IMR-90 (cell line): ENCODE data around the gene PTGR1. TPM values are rescaled to one million over a fixed set of nuclear protein-coding genes. Genes with fewer than 3 reads are reported as not detected.

Experiments
- ATAC-seq: fragments of 200-7000 bp; cut with Tn5 transposase; 2 replicates; pipeline ENCODE4 v1.9.1; 2020; ENCODE audit warnings: low read depth, mild to moderate bottlenecking, moderate library complexity
- BruUV-seq: library from RNA; stranded (reverse); fragments of 400-500 nt; replicated peaks from 2 replicates; lab custom pipeline; 2021; lab: Mats Ljungman, UMichigan
- CTCF ChIA-PET: fragments of 300-600 bp; formaldehyde crosslinking; extraction: SDS; loops from one replicate; lab custom pipeline; 2021; ENCODE audit warnings: antibody characterized with exemption; lab: Yijun Ruan, JAX
- POLR2A ChIA-PET: fragments of 300-600 bp; sonication (Branson Sonifier 250); formaldehyde crosslinking; loops from one replicate; lab custom pipeline; 2022; ENCODE audit warnings: antibody characterized with exemption; ENCODE audit not compliant: unreplicated experiment; lab: Charles Lee
- DNase-seq: peaks from one replicate; pipeline ENCODE4 v3.0.0; 2013
- H2AFZ ChIP-seq: replicated peaks from 2 replicates; pipeline ENCODE3; 2013; ENCODE audit warnings: low read length, mild to moderate bottlenecking; ENCODE audit not compliant: poor library complexity
- H2AK5ac ChIP-seq: 2 replicates; pipeline ENCODE4 v1.6.1; 2013; ENCODE audit warnings: low read depth, low read length, inconsistent platforms
- H2AK9ac ChIP-seq: replicated peaks from 2 replicates; pipeline ENCODE3; 2013; ENCODE audit warnings: mild to moderate bottlenecking, low read depth, low read length, moderate library complexity; ENCODE audit not compliant: poor library complexity
- H2BK120ac ChIP-seq: 2 replicates; pipeline ENCODE4 v1.6.1; 2013; ENCODE audit warnings: low read depth, low read length, inconsistent platforms
- H2BK15ac ChIP-seq: 3 replicates; pipeline ENCODE4 v1.6.1; 2013; ENCODE audit warnings: low read depth, low read length, inconsistent platforms
- H2BK20ac ChIP-seq: 2 replicates; pipeline ENCODE4 v1.6.1; 2013; ENCODE audit warnings: low read depth, mild to moderate bottlenecking, inconsistent platforms, low read length, moderate library complexity
- H2BK5ac ChIP-seq: 2 replicates; pipeline ENCODE4 v1.6.1; 2013; ENCODE audit warnings: mild to moderate bottlenecking, low read depth, low read length, inconsistent platforms; ENCODE audit not compliant: poor library complexity, severe bottlenecking
- H3K14ac ChIP-seq: replicated peaks from 2 replicates; pipeline ENCODE4 v1.6.1; 2013; ENCODE audit warnings: low read depth, low read length, inconsistent platforms
- H3K18ac ChIP-seq: 2 replicates; pipeline ENCODE4 v1.6.1; 2013; ENCODE audit warnings: low read depth, low read length, control low read depth
- H3K23ac ChIP-seq: 2 replicates; pipeline ENCODE4 v1.6.1; 2013; ENCODE audit warnings: low read depth, low read length, inconsistent platforms
- H3K27ac ChIP-seq: 2 replicates; pipeline ENCODE4 v1.5.1; 2013; ENCODE audit warnings: mild to moderate bottlenecking, control low read depth, low read length; ENCODE audit not compliant: insufficient read depth
- H3K27me3 ChIP-seq: 2 replicates; pipeline ENCODE4 v1.6.1; 2013; ENCODE audit warnings: low read length; ENCODE audit not compliant: control insufficient read depth, insufficient read depth
- H3K36me3 ChIP-seq: 2 replicates; pipeline ENCODE4 v1.6.1; 2013; ENCODE audit warnings: low read length, mixed read lengths; ENCODE audit not compliant: control insufficient read depth, insufficient read depth
- H3K4ac ChIP-seq: 2 replicates; pipeline ENCODE4 v1.6.1; 2013; ENCODE audit warnings: low read depth, low read length, inconsistent platforms
- H3K4me1 ChIP-seq: 2 replicates; pipeline ENCODE4 v1.6.1; 2013; ENCODE audit warnings: low read length, mixed read lengths; ENCODE audit not compliant: control insufficient read depth, insufficient read depth
- H3K4me2 ChIP-seq: 2 replicates; pipeline ENCODE4 v1.6.1; 2013; ENCODE audit warnings: low read depth, mild to moderate bottlenecking, control low read depth, low read length, moderate library complexity
- H3K4me3 ChIP-seq: 2 replicates; pipeline ENCODE4 v1.5.1; 2013; ENCODE audit warnings: low read depth, mild to moderate bottlenecking, control low read depth, low read length, moderate library complexity; ENCODE audit not compliant: insufficient read depth
- H3K56ac ChIP-seq: 2 replicates; pipeline ENCODE4 v1.6.1; 2013; ENCODE audit warnings: low read length, inconsistent platforms; ENCODE audit not compliant: insufficient read depth; ENCODE audit errors: extremely low read depth
- H3K79me1 ChIP-seq, 2 experiments: 2 replicates each; pipeline ENCODE4 v1.6.1; 2013; ENCODE audit warnings: low read length in 2 of 2, inconsistent platforms in 1 of 2, low read depth in 1 of 2
- H3K9ac ChIP-seq: 2 replicates; pipeline ENCODE4 v1.6.1; 2013; ENCODE audit warnings: low read depth, low read length, control low read depth
- H3K9me1 ChIP-seq: 2 replicates; pipeline ENCODE4 v1.6.1; 2013; ENCODE audit warnings: low read length, inconsistent platforms; ENCODE audit not compliant: insufficient read depth
- H3K9me3 ChIP-seq: 2 replicates; pipeline ENCODE4 v1.6.1; 2013; ENCODE audit warnings: low read length; ENCODE audit not compliant: control insufficient read depth, insufficient read depth
- H4K20me1 ChIP-seq: 2 replicates; pipeline ENCODE4 v1.6.1; 2013; ENCODE audit warnings: low read length, inconsistent platforms; ENCODE audit not compliant: insufficient read depth
- H4K5ac ChIP-seq: 2 replicates; pipeline ENCODE4 v1.6.1; 2013; ENCODE audit warnings: mild to moderate bottlenecking, low read depth, low read length, control low read depth
- H4K8ac ChIP-seq, 2 experiments: 2 replicates each; pipeline ENCODE4 v1.6.1; 2013; ENCODE audit warnings: low read depth in 2 of 2, low read length in 2 of 2, control low read depth in 1 of 2, inconsistent platforms in 1 of 2
- H4K91ac ChIP-seq: 2 replicates; pipeline ENCODE4 v1.6.1; 2013; ENCODE audit warnings: low read depth, low read length, inconsistent platforms; ENCODE audit not compliant: insufficient read depth
- CHD1 ChIP-seq: IDR thresholded peaks from 2 replicates; pipeline ENCODE4 v1.6.1; 2012; ENCODE audit warnings: low read depth, low read length, improper control_type of control experiment
- MAFK ChIP-seq: IDR thresholded peaks from 2 replicates; pipeline ENCODE4 v1.6.1; 2012; ENCODE audit warnings: low read depth, low read length, improper control_type of control experiment
- MAZ ChIP-seq: IDR thresholded peaks from 2 replicates; pipeline ENCODE4 v1.6.1; 2012; ENCODE audit warnings: low read depth, mild to moderate bottlenecking, low read length, improper control_type of control experiment, moderate library complexity, borderline replicate concordance
- MXI1 ChIP-seq: IDR thresholded peaks from 2 replicates; pipeline ENCODE4 v1.6.1; 2012; ENCODE audit warnings: low read depth, mild to moderate bottlenecking, low read length, moderate library complexity, borderline replicate concordance
- NFE2L2 ChIP-seq: fragments of 150-350 bp; IDR thresholded peaks from 2 replicates; pipeline ENCODE4 v1.6.1; 2016; ENCODE audit warnings: low read depth, mild to moderate bottlenecking, low read length
- POLR2A ChIP-seq: IDR thresholded peaks from 2 replicates; pipeline ENCODE4 v1.6.1; 2012; ENCODE audit warnings: mild to moderate bottlenecking, low read depth, low read length
- RAD21 ChIP-seq: IDR thresholded peaks from 2 replicates; pipeline ENCODE4 v1.6.1; 2012; ENCODE audit warnings: low read length, improper control_type of control experiment
- RCOR1 ChIP-seq: IDR thresholded peaks from 2 replicates; pipeline ENCODE4 v1.6.1; 2012; ENCODE audit warnings: mild to moderate bottlenecking, low read length, improper control_type of control experiment; ENCODE audit not compliant: insufficient replicate concordance
- RFX5 ChIP-seq: IDR thresholded peaks from 2 replicates; pipeline ENCODE4 v1.8.0; 2012; ENCODE audit warnings: low read depth, mild to moderate bottlenecking, low read length, moderate library complexity
- SMC3 ChIP-seq: fragments of 150-350 bp; IDR thresholded peaks from 2 replicates; pipeline ENCODE4 v1.6.1; 2016; ENCODE audit warnings: low read depth, mild to moderate bottlenecking, antibody characterized with exemption, low read length, moderate library complexity
- WGBS, 2 experiments: methylation state at CpG; one replicate each; pipeline versions ENCODE4 v1.1.5 to v1.1.7; 2013; ENCODE audit warnings: missing lambda C conversion rate in 2 of 2; ENCODE audit not compliant: insufficient read length in 1 of 2; ENCODE audit errors: extremely low coverage in 2 of 2; 5-methylcytosine and 5-hydroxymethylcytosine counted together
- dilution Hi-C: fragments of 300-500 bp; cut with HindIII; formaldehyde crosslinking; loops from one replicate; pipeline ENCODE4 v1.14.3; 2018; ENCODE audit warnings: low sequenced_read_pairs; ENCODE audit not compliant: unreplicated experiment
- in situ Hi-C: fragments of 300-500 bp; cut with MboI; formaldehyde crosslinking; loops from 3 replicates; pipeline ENCODE4 v1.14.3; 2019; ENCODE audit warnings: low sequenced_read_pairs, inconsistent platforms, mixed read lengths
- intact Hi-C: fragments of 100-400 bp; cut with micrococcal nuclease; formaldehyde crosslinking; loops from 2 replicates; pipeline ENCODE4 v1.10.0; 2022
- polyA plus RNA-seq, 3 experiments: library from polyadenylated mRNA; depleted of rRNA; stranded (reverse); fragments of >200 nt; gene quantifications; 2 replicates each; pipeline ENCODE4 v1.2.3, GENCODE V29; 2012; ENCODE audit warnings: low replicate concordance in 1 of 3
- total RNA-seq: library from RNA; depleted of rRNA; stranded (reverse); fragments of >200 nt; gene quantifications from 2 replicates; pipeline ENCODE4 v1.2.3, GENCODE V29; 2012
- TF ChIP-seq, protein P1 (sequence below): fragments of 150-350 bp; IDR thresholded peaks from 2 replicates; pipeline ENCODE4 v1.6.1; 2016; ENCODE audit warnings: low read depth, mild to moderate bottlenecking, low read length, moderate library complexity, borderline replicate concordance
- TF ChIP-seq, protein P2 (sequence below): conservative IDR thresholded peaks from 2 replicates; pipeline ENCODE4 v1.5.1; 2012; ENCODE audit warnings: mild to moderate bottlenecking, low read depth, low read length, improper control_type of control experiment
- TF ChIP-seq, protein P3 (sequence below): fragments of 150-350 bp; IDR thresholded peaks from 2 replicates; pipeline ENCODE4 v1.6.1; 2017; ENCODE audit warnings: mild to moderate bottlenecking, antibody characterized with exemption, low read length, low read depth

The PTGR1 gene
- total and polyA plus RNA-seq, 2 of the 4 experiments (the other 2 are of a cell fraction) = 45.9 to 72.7 TPM

DNA sequence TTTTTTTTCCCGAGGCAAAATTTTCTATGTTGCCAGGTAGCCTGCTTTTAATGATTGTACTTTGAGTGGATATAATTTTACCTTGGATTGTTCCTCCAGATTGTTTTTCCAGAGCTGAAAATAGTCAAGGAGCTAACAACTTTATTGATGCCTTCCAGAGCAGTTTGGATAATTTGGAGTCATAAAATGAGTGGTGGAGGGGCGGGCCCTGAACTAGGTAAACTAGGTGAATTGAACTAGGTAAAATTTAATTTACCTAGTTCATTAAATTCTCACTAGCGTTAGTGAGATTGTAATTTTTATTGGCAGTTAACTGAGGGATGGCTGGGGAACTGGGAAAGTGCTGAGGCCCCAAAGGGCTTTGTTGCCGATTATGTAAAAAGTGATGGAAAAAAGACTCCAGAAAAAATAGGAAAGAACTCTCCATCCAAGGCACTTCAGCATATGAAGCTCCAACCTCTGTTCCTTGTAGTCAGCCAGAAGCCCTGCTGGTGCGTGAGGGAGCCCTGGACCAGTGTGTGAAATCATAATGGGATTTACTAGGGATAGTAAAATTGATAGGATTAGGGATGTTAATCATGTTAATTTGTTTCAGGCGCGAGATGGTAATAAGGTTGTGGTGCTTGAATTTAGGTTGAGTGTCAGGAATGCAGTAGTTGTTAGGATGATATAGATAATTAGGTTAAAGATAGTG lies 33.4 kb upstream of the PTGR1 start:
- 100% methylated on average over 2 of the region's 7 CpGs; no CpG with 5 or more reads in 1 of the 2 experiments for WGBS, 2 experiments
- intact Hi-C loops = loop anchor here (10.0 kb wide), 1 partner anchor 442 kb away; no protein-coding TSS in a partner anchor
- H3K4ac ChIP-seq = no peak overlapping the region
- DNase-seq = no peak
- peaks cover 12% of the 10 kb centered on the region for H3K9me1 ChIP-seq
- peaks cover 1% of the 10 kb centered on the region; the same call in 1 of the 2 replicates for H3K4me1 ChIP-seq
- no peak overlapping the region for H3K56ac ChIP-seq
- H2AK5ac ChIP-seq = no peak overlapping the region
- no peak overlapping the region for H4K8ac ChIP-seq
- no peak overlapping the region for H4K91ac ChIP-seq
- H2AFZ ChIP-seq = no peak overlapping the region
- H2BK15ac ChIP-seq = no peak overlapping the region
- H3K27me3 ChIP-seq = no peaks in the 10 kb centered on the region
- in situ Hi-C loops = no loop called here
- BruUV-seq = TSS peak; percentile 19
- no peak overlapping the region for H2AK9ac ChIP-seq
- H2BK20ac ChIP-seq = no peak overlapping the region
- POLR2A ChIA-PET = no interaction called here
- H3K4me2 ChIP-seq = peak overlapping the region; percentile 99
- CTCF ChIA-PET = interaction anchor here (0.6 to 1.0 kb wide), 3 partner anchors 16 to 868 kb away, joined by 3 to 4 read pairs (median 3); no protein-coding TSS in a partner anchor
- no peaks in the 10 kb centered on the region for H3K9me3 ChIP-seq
- no peak overlapping the region for H3K14ac ChIP-seq
- H3K36me3 ChIP-seq = no peaks in the 10 kb centered on the region
- H3K9ac ChIP-seq = no peak overlapping the region
- H2BK120ac ChIP-seq = no peak overlapping the region
- H2BK5ac ChIP-seq = no peak overlapping the region
- TF ChIP-seq SMC3 (no peak), MAZ (no peak), POLR2A (no peak), NFE2L2 (no peak), CHD1 (no peak), MAFK (no peak), MXI1 (no peak), RCOR1 (no peak), RAD21 (no peak), RFX5 (no peak)
- TF ChIP-seq, protein P1, sequence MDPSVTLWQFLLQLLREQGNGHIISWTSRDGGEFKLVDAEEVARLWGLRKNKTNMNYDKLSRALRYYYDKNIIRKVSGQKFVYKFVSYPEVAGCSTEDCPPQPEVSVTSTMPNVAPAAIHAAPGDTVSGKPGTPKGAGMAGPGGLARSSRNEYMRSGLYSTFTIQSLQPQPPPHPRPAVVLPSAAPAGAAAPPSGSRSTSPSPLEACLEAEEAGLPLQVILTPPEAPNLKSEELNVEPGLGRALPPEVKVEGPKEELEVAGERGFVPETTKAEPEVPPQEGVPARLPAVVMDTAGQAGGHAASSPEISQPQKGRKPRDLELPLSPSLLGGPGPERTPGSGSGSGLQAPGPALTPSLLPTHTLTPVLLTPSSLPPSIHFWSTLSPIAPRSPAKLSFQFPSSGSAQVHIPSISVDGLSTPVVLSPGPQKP = no peak
- TF ChIP-seq, protein P2, sequence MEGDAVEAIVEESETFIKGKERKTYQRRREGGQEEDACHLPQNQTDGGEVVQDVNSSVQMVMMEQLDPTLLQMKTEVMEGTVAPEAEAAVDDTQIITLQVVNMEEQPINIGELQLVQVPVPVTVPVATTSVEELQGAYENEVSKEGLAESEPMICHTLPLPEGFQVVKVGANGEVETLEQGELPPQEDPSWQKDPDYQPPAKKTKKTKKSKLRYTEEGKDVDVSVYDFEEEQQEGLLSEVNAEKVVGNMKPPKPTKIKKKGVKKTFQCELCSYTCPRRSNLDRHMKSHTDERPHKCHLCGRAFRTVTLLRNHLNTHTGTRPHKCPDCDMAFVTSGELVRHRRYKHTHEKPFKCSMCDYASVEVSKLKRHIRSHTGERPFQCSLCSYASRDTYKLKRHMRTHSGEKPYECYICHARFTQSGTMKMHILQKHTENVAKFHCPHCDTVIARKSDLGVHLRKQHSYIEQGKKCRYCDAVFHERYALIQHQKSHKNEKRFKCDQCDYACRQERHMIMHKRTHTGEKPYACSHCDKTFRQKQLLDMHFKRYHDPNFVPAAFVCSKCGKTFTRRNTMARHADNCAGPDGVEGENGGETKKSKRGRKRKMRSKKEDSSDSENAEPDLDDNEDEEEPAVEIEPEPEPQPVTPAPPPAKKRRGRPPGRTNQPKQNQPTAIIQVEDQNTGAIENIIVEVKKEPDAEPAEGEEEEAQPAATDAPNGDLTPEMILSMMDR = no peak
- TF ChIP-seq, protein P3, sequence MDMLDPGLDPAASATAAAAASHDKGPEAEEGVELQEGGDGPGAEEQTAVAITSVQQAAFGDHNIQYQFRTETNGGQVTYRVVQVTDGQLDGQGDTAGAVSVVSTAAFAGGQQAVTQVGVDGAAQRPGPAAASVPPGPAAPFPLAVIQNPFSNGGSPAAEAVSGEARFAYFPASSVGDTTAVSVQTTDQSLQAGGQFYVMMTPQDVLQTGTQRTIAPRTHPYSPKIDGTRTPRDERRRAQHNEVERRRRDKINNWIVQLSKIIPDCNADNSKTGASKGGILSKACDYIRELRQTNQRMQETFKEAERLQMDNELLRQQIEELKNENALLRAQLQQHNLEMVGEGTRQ = no peak
- ATAC-seq = no peak
- H3K27ac ChIP-seq = no peak overlapping the region
- peaks cover 11 to 68% of the 10 kb centered on the region in 2 experiments for H3K79me1 ChIP-seq
- dilution Hi-C loops = no loop called here
- no peak overlapping the region for H4K5ac ChIP-seq
- H3K4me3 ChIP-seq = peak overlapping the region; percentile 70; the same call in 1 of the 2 replicates
- peaks cover 52% of the 10 kb centered on the region for H4K20me1 ChIP-seq
- peak overlapping the region; percentile 95; the same call in 1 of the 2 replicates for H3K23ac ChIP-seq
- H3K18ac ChIP-seq = no peak overlapping the region
